Liver (tissue), 3 donors: ENCODE results near the gene NOC4L.

Source experiments
- GABPA ChIP-seq, 2 donors: IDR thresholded peaks in 1 of 2; conservative IDR thresholded peaks in 1 of 2; 2 replicates each; pipeline ENCODE4 v1.6.1; 2016; ENCODE audit warnings: antibody characterized with exemption in 2 of 2, mild to moderate bottlenecking in 1 of 2, moderate library complexity in 1 of 2
- TF ChIP-seq, protein P1 (sequence below): fragments of 150-350 bp; IDR thresholded peaks from 2 replicates; pipeline ENCODE4 v1.5.1; 2017; ENCODE audit warnings: improper control_type of control experiment, low read depth, low read length; ENCODE audit not compliant: missing input control
- TF ChIP-seq, protein P2 (sequence below): IDR thresholded peaks from 2 replicates; pipeline ENCODE4 v1.6.1; 2016; ENCODE audit warnings: antibody characterized with exemption, mild to moderate bottlenecking
- TF ChIP-seq, protein P3 (sequence below): IDR thresholded peaks from 2 replicates; pipeline ENCODE4 v1.6.1; 2016; ENCODE audit warnings: antibody characterized with exemption
- donor health status: healthy.
- donor health status: healthy.

DNA sequence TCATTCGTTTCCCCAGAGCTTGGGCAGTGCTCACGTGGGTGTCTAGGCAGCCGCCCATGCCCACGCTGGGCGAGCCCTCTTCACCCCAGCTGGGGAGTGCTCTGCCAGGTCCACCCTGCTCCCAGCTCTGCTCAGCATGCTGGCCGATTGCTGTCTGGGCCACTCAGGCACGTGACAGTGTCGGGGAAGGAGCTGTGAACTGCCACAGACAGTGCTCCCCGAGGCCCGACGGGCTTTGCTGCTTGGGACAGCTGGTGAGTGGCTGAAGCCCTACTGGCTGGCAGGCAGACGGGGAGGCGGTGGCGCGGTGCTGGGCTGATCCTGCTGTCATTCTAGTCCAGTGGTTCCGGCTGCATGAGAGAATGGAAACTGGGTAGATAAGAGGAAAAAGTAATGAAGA lies 15.8 kb downstream of the NOC4L start:
- TF ChIP-seq, protein P1, sequence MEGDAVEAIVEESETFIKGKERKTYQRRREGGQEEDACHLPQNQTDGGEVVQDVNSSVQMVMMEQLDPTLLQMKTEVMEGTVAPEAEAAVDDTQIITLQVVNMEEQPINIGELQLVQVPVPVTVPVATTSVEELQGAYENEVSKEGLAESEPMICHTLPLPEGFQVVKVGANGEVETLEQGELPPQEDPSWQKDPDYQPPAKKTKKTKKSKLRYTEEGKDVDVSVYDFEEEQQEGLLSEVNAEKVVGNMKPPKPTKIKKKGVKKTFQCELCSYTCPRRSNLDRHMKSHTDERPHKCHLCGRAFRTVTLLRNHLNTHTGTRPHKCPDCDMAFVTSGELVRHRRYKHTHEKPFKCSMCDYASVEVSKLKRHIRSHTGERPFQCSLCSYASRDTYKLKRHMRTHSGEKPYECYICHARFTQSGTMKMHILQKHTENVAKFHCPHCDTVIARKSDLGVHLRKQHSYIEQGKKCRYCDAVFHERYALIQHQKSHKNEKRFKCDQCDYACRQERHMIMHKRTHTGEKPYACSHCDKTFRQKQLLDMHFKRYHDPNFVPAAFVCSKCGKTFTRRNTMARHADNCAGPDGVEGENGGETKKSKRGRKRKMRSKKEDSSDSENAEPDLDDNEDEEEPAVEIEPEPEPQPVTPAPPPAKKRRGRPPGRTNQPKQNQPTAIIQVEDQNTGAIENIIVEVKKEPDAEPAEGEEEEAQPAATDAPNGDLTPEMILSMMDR: no peak
- TF ChIP-seq, protein P2, sequence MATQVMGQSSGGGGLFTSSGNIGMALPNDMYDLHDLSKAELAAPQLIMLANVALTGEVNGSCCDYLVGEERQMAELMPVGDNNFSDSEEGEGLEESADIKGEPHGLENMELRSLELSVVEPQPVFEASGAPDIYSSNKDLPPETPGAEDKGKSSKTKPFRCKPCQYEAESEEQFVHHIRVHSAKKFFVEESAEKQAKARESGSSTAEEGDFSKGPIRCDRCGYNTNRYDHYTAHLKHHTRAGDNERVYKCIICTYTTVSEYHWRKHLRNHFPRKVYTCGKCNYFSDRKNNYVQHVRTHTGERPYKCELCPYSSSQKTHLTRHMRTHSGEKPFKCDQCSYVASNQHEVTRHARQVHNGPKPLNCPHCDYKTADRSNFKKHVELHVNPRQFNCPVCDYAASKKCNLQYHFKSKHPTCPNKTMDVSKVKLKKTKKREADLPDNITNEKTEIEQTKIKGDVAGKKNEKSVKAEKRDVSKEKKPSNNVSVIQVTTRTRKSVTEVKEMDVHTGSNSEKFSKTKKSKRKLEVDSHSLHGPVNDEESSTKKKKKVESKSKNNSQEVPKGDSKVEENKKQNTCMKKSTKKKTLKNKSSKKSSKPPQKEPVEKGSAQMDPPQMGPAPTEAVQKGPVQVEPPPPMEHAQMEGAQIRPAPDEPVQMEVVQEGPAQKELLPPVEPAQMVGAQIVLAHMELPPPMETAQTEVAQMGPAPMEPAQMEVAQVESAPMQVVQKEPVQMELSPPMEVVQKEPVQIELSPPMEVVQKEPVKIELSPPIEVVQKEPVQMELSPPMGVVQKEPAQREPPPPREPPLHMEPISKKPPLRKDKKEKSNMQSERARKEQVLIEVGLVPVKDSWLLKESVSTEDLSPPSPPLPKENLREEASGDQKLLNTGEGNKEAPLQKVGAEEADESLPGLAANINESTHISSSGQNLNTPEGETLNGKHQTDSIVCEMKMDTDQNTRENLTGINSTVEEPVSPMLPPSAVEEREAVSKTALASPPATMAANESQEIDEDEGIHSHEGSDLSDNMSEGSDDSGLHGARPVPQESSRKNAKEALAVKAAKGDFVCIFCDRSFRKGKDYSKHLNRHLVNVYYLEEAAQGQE: no peak
- TF ChIP-seq, protein P3, sequence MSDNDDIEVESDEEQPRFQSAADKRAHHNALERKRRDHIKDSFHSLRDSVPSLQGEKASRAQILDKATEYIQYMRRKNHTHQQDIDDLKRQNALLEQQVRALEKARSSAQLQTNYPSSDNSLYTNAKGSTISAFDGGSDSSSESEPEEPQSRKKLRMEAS: no peak
- no peak for TF ChIP-seq GABPA (IDR thresholded peaks at IDR 0.05 in 1 of 2, conservative IDR thresholded peaks at IDR 0.05 in 1 of 2)
